Stimulated activated naive CD8-positive, alpha-beta T cell treated with anti-CD3 and anti-CD28 coated beads, Interleukin-15, amount 100 ng/mL, for 72 hours (primary cell): ENCODE data around the gene ACIN1.

Experiments
- ATAC-seq: fragments of 150-1000 bp; cut with Tn5 transposase; 2 replicates; pipeline ENCODE4 v1.10.0; 2021; ENCODE audit warnings: mild to moderate bottlenecking, moderate library complexity
- DNase-seq, 2 donors: peaks; one replicate each; pipeline ENCODE4 v3.0.0; 2021 to 2022
- H3K27ac Mint-ChIP-seq, 2 donors: one replicate each; pipeline ENCODE4 v1.8.0; 2022; ENCODE audit warnings: mild to moderate bottlenecking in 2 of 2, mixed read lengths in 2 of 2, moderate library complexity in 2 of 2
- H3K27me3 Mint-ChIP-seq: one replicate; pipeline ENCODE4 v1.8.0; 2022; ENCODE audit warnings: mixed read lengths
- H3K4me1 Mint-ChIP-seq: one replicate; pipeline ENCODE4 v1.8.0; 2022; ENCODE audit warnings: mild to moderate bottlenecking, mixed read lengths
- H3K4me3 Mint-ChIP-seq, 2 donors: one replicate each; pipeline ENCODE4 v1.8.0; 2022; ENCODE audit warnings: mild to moderate bottlenecking in 2 of 2, mixed read lengths in 2 of 2, moderate library complexity in 1 of 2
- H3K9me3 Mint-ChIP-seq, 2 donors: one replicate each; pipeline ENCODE4 v1.8.0; 2022; ENCODE audit warnings: mixed read lengths in 2 of 2

The ACIN1 gene

DNA sequence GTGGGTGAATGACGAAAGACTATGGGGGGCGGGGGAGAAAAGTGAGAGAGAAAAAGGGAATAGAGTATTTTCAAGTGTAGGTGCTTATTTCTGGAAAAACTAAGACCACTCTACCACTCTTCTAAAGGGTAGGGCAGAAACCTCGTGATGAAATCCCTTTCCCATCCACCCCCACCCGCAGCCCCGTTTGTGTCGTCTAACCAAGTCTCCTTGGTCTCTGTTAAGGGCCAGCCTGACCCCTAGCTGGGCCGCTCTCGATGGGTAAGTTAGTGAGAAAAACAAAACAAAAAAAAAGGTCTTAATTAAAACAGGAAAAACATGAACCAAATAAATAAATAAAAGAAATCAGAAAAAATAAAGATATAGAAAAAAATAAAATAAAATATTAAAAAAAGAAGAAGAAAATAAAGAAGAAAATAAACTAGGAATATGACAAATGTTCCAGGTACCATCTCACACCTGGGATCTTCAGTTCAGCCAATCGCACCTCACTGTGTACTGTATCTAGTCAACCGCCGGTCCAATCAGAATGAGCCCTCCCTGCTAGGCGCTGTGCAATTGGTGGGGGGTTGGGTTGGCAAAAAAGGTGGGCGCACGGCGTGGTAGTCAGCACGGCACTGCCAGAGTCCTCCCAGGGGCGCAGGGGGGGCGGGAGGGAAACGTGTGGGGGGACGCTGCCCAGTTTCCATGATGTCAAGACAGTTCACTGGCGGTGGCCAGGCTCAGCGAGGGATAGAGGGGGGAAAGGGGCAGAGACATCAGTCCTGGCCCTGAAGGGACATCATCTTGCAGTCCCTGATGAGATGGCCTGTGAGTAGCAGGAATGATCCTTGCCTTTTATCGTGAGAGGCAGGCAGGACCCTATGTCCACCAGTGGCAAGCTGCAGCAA, 27.8 kb downstream of the ACIN1 start:
- H3K27me3 Mint-ChIP-seq: no peaks in the 10 kb centered on the region
- H3K27ac Mint-ChIP-seq: no peak overlapping the region
- ATAC-seq (no peak), DNase-seq (peak in 1 of 2 donors; percentile 7)
- H3K4me1 Mint-ChIP-seq: peaks cover 50% of the 10 kb centered on the region
- no peaks in the 10 kb centered on the region for H3K9me3 Mint-ChIP-seq
- H3K4me3 Mint-ChIP-seq: no peak overlapping the region

DNA sequence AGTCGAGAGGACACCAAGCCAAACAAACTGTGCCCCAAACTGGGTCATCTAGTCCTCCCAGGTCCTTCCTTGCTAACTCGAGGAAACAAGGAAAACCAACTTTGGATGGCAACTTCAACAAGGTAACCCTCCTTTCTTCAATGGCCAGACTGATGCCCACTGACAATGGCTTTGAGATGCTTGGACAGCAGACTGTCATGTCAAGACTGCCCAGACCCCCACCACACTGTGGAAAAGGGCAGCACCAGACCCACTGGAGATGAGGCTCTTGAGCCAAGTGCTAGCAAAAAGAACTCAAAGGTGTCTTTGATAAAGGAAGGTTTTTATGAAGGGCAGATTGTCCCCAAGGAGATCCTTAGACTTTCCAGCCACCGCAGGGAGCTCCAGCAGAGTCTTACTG, 28.6 kb downstream of the ACIN1 start:
- Mint-ChIP-seq H3K27ac (peak overlapping the region in 1 of 2 donors; percentile 54), H3K4me1 (peaks cover 42% of the 10 kb centered on the region), H3K4me3 (no peak overlapping the region), H3K27me3 (no peaks in the 10 kb centered on the region), H3K9me3 (no peaks in the 10 kb centered on the region)
- DNase-seq: peak in 1 of 2 donors; percentile 4
- ATAC-seq: no peak

DNA sequence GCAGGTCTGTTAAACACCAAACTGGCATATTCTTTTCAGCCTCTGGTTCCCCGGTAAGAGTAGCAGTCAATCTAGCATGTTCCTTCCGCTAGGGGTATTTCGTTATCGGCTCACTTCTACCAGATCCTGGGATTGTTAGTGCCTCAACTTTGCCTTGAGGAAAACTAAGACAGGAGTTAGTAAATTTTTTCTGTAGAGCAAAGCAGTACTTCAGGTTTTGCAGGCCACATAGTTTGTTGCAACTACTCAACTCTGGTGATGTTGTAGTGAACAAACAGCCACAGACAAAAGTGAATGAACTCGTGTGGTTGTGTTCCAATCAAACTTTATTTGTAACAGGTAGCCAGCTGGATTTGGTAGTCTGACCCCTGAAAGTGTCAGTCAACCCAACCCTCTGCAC, 31.3 kb downstream of the ACIN1 start:
- DNase-seq (no peak), ATAC-seq (no peak)
- Mint-ChIP-seq H3K27me3 (no peaks in the 10 kb centered on the region), H3K4me3 (no peak overlapping the region), H3K9me3 (no peaks in the 10 kb centered on the region), H3K4me1 (peaks cover 19% of the 10 kb centered on the region), H3K27ac (no peak overlapping the region)

- Mint-ChIP-seq H3K27me3 (peaks cover 3% of the 10 kb centered on the region), H3K4me1 (peaks cover 22% of the 10 kb centered on the region), H3K9me3 (no peaks in the 10 kb centered on the region), H3K27ac (no peak overlapping the region), H3K4me3 (no peak overlapping the region)
- ATAC-seq (no peak), DNase-seq (no peak)
Measured at GRCh38 chr14:23062002-23062401, 32.9 kb downstream of the ACIN1 start.

GRCh38 chr14:23060536-23061260, 34.2 kb downstream of the ACIN1 start:
- no peak for ATAC-seq
- H3K9me3 Mint-ChIP-seq: no peaks in the 10 kb centered on the region
- H3K4me1 Mint-ChIP-seq: peaks cover 25% of the 10 kb centered on the region
- DNase-seq: no peak
- H3K27ac Mint-ChIP-seq: no peak overlapping the region
- H3K4me3 Mint-ChIP-seq: no peak overlapping the region
- H3K27me3 Mint-ChIP-seq: peaks cover 16% of the 10 kb centered on the region

GRCh38 chr14:23058654-23059504, 36.1 kb downstream of the ACIN1 start:
- no peak overlapping the region for H3K27ac Mint-ChIP-seq
- peaks cover 32% of the 10 kb centered on the region for H3K4me1 Mint-ChIP-seq

GRCh38 chr14:23057757-23058653, 36.9 kb downstream of the ACIN1 start:
- ATAC-seq (peak; percentile 79), DNase-seq (peak; percentile 83 to 84)
- peaks cover 17% of the 10 kb centered on the region for H3K27me3 Mint-ChIP-seq
- no peaks in the 10 kb centered on the region for H3K9me3 Mint-ChIP-seq
- peak overlapping the region; percentile 75 to 76 for H3K4me3 Mint-ChIP-seq
- peaks cover 32% of the 10 kb centered on the region for H3K4me1 Mint-ChIP-seq
- peak overlapping the region; percentile 41 to 81 for H3K27ac Mint-ChIP-seq

More at GRCh38 chr14:23058654-23059504, 36.1 kb downstream of the ACIN1 start:
- ATAC-seq (no peak), DNase-seq (no peak)
- Mint-ChIP-seq H3K9me3 (no peaks in the 10 kb centered on the region), H3K27me3 (peaks cover 17% of the 10 kb centered on the region), H3K4me3 (peak overlapping the region in 1 of 2 donors; percentile 8)

DNA sequence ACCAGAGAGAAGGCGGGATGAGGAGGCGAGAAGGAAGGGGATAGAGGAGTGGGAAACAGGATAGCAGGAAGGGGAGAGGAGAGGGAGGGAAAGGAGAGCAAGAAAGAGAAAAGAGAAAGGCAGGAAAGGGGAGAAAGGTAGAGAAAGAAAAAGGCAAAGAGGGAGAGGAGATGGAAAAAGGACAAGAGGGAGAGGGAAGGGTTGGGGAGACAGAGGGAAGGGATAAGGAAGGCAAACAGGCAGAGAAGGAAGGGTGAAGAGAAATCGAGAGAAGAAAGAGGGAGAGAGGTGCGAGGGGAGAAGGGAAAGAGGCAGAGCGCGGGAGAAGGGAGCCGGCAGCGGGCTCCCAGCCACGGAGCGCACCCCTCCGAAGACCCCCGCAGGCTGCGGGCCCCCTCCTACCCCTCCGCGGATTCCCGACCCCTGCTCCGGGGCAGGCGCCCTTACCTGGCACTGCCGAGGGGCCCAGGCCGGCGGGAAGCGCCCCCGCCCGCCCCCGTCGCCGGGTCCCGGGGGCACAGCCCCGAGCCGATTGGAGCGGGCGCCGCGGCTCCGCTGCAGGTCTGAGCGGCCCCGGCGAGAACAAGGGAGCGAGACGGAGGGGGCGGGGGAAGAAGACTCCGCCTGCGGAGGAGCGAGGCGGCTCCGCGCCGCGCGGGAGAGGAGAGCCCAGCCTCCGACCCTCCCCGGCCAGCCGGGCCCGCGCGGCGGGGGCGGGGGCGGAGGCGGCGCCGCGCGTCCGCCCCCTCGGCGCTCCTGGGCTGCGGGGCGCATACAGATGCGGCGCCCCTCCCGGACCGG, 37.8 kb downstream of the ACIN1 start, which contains the start of gene CDH24:
Gene CDH24 (minus strand): TSS at position 565 of the 801 bp plus-strand sequence. CDS start 1,787 bp downstream, outside the sequence.
- Mint-ChIP-seq H3K27me3 (peaks cover 17% of the 10 kb centered on the region), H3K4me3 (peak within 1 kb of the TSS; percentile 82 to 84), H3K4me1 (peaks cover 32% of the 10 kb centered on the region), H3K27ac (peak within 1 kb of the TSS; percentile 41 to 81), H3K9me3 (no peaks in the 10 kb centered on the region)
- peak; percentile 68 to 80 for DNase-seq
- ATAC-seq: peak; percentile 74

DNA sequence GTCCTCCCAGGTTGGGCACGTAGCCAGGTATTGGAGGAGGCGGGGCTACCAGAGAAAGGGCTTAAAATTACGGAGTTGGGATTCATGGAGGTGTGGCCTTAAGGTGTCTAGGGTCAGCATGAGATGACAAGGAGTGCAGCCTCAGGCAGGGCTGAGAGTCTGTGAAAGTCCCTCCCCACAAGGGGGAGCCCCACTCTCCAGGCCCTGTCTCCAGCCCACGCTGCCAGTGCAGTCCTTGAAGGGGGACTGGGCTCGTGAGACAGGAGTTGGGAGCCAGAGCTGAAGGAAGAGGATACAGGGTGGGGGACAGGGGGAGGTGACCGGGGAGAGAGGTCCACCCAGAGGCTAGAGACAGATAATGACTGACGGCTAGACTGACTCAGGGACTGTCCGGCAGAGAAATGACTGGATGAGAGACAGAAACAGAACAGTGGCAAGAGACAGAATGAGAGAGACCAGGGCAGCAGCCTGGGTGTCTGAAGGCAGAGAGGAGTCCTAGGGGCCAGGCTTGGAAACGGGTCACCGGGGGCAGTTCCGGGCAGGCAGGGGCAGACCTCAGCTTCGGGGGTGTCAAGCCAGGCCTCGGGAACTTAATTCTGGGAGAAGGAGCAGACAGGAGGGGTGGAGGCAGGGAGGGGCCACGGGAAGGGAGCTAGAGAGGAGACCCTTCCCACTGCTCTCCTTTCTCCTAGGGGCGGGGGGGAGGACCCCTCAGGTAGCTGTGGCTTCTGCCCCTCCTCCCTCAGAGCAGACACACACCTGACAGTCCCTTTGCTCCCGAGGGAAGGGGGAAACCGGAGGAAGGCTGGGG, 38.6 kb downstream of the ACIN1 start:
- DNase-seq (peak; percentile 71 to 74), ATAC-seq (peak; percentile 77)
- Mint-ChIP-seq H3K4me1 (peaks cover 32% of the 10 kb centered on the region), H3K4me3 (peak overlapping the region; percentile 82 to 84), H3K9me3 (no peaks in the 10 kb centered on the region), H3K27me3 (peaks cover 17% of the 10 kb centered on the region), H3K27ac (no peak overlapping the region)

DNA sequence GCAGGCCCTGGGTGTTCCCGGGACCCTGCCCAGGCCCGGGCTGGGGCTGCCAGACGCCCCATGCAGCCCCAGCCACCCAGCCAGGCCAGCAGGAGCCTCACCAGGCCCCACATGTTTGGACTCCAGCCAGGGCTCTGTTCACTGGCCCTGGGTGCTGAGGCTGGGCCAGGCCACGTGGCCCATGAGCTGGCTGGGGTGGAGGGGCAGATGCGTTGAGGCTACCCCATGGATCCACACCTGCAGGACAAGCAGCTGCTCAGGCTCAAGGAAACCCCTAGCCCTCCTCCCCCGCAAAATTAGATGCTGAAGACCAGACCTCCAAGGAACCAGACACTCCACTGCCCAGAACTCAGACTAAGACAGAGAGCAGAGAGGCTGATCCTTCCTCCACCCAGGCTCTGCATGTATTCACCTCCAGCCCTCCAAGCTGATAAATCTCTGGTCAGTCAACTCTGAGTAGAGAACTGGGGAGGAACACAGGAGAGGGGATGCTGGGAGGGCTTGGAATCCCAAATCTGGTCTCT, 39.3 kb downstream of the ACIN1 start:
- peak overlapping the region in 1 of 2 donors; percentile 84 for H3K4me3 Mint-ChIP-seq
- no peak for ATAC-seq
- H3K27ac Mint-ChIP-seq: no peak overlapping the region
- H3K27me3 Mint-ChIP-seq: peaks cover 17% of the 10 kb centered on the region
- H3K4me1 Mint-ChIP-seq: peaks cover 32% of the 10 kb centered on the region
- H3K9me3 Mint-ChIP-seq: no peaks in the 10 kb centered on the region
- DNase-seq: no peak

DNA sequence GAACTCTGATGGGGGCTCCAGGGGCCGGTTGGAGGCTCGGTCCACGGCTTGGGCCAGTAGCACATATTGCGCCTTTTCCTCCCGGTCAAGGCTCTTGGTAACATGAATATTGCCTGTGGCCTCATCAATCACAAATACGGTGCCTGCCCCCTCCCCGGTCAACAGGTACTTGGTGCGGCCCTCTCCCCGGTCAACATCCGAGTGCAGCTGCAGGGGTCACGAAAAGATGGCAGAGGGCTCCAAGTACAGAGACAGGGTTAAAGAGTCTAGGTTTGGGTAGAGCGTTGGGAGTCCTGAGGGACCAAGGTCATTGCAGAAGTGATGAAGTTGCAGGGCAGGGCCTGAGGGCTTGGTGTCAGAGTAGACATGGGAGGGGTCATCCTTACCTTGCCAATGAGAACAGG, 39.8 kb downstream of the ACIN1 start:
- ATAC-seq (no peak), DNase-seq (no peak)
- H3K27me3 Mint-ChIP-seq: peaks cover 17% of the 10 kb centered on the region
- no peak overlapping the region for H3K27ac Mint-ChIP-seq
- peaks cover 32% of the 10 kb centered on the region for H3K4me1 Mint-ChIP-seq
- H3K4me3 Mint-ChIP-seq: no peak overlapping the region
- H3K9me3 Mint-ChIP-seq: no peaks in the 10 kb centered on the region

DNA sequence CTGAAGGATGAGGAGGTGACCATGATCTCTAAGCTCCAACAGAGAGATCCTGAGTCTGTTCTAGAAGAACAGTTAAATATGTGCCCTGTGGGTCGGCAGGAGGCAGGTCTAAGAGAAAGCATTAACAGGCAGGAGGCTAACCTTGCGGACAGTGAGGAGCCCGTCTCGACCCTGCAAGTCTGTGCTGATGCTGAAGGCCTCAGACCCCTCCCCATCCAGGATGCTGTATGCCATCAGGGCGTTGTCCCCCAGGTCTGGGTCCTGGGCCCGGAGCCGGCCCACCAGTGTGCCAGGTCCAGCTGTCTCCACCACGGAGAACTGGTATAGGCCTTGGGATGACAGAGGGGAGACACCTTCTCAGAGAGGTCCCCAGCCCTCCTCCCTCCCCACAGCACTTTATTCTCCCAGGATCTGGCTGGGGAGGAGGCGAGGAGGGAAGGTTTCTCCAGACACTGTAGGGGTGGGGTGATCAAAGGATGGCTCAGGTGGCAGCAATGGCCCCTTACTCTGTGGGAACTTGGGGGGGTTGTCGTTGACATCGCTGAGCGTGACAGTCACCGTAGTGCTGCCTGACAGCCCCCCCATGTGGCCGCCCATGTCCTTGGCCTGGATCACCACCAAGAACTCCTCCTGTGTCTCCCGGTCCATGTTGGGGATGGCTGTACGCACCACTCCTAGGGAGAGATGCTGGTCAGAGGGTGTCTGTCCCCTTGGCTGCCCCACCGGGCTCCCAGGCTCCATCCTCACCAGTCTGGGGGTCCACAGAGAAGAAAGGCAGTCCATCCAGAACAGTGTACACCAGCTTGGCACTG, 40.7 kb downstream of the ACIN1 start:
- peak overlapping the region in 1 of 2 donors; percentile 36 for H3K27ac Mint-ChIP-seq
- no peak for ATAC-seq
- H3K4me3 Mint-ChIP-seq: no peak overlapping the region
- H3K27me3 Mint-ChIP-seq: peaks cover 17% of the 10 kb centered on the region
- peaks cover 32% of the 10 kb centered on the region for H3K4me1 Mint-ChIP-seq
- DNase-seq: peak; percentile 35 to 39
- H3K9me3 Mint-ChIP-seq: no peaks in the 10 kb centered on the region
